Fibroblast of skin of right biceps (primary cell): ENCODE results near the gene SUSD4.

Experiments used
- DNase-seq: peaks from one replicate; pipeline ENCODE4 v3.0.0-alpha.2; 2013

SUSD4 gene

GRCh38 chr1:223328566-223328965 is 35.4 kb downstream of the SUSD4 start:
- DNase-seq, result no peak

GRCh38 chr1:223326776-223327175 is 37.2 kb downstream of the SUSD4 start:
- peak; percentile 58 for DNase-seq

GRCh38 chr1:223323491-223324484 is 40.2 kb downstream of the SUSD4 start:
- DNase-seq, result no peak

GRCh38 chr1:223322868-223323267 is 41.1 kb downstream of the SUSD4 start:
- DNase-seq, result no peak

- no peak for DNase-seq
Observed at GRCh38 chr1:223320959-223321358, 43.0 kb downstream of the SUSD4 start.

- no peak for DNase-seq
Observed at GRCh38 chr1:223319905-223320580, 43.9 kb downstream of the SUSD4 start.

- no peak for DNase-seq
Observed at GRCh38 chr1:223319398-223319797, 44.6 kb downstream of the SUSD4 start.

- no peak for DNase-seq
Observed at GRCh38 chr1:223316082-223316481, 47.9 kb downstream of the SUSD4 start.

- DNase-seq, result no peak
Observed at GRCh38 chr1:223315665-223316064, 48.3 kb downstream of the SUSD4 start.

GRCh38 chr1:223313415-223313754 is 50.6 kb downstream of the SUSD4 start:
- no peak for DNase-seq

GRCh38 chr1:223312705-223313414 is 51.1 kb downstream of the SUSD4 start:
- peak; percentile 4 for DNase-seq

GRCh38 chr1:223312273-223312672 is 51.7 kb downstream of the SUSD4 start:
- DNase-seq, result no peak

GRCh38 chr1:223311826-223312225 is 52.1 kb downstream of the SUSD4 start:
- no peak for DNase-seq

GRCh38 chr1:223308136-223308535 is 55.8 kb downstream of the SUSD4 start:
- no peak for DNase-seq

GRCh38 chr1:223307544-223307943 is 56.4 kb downstream of the SUSD4 start:
- no peak for DNase-seq

- peak; percentile 9 for DNase-seq
Observed at GRCh38 chr1:223304931-223305330, 59.0 kb downstream of the SUSD4 start.

GRCh38 chr1:223301371-223301770 is 62.6 kb downstream of the SUSD4 start:
- DNase-seq, result no peak

- DNase-seq, result peak; percentile 5
Observed at GRCh38 chr1:223299553-223299952, 64.4 kb downstream of the SUSD4 start.

GRCh38 chr1:223298701-223299100 is 65.3 kb downstream of the SUSD4 start:
- DNase-seq, result peak; percentile 27

- no peak for DNase-seq
Observed at GRCh38 chr1:223297800-223298199, 66.2 kb downstream of the SUSD4 start.

GRCh38 chr1:223291796-223292195 is 72.2 kb downstream of the SUSD4 start:
- no peak for DNase-seq

- DNase-seq, result no peak
Observed at GRCh38 chr1:223290397-223290796, 73.6 kb downstream of the SUSD4 start.

GRCh38 chr1:223289621-223290020 is 74.4 kb downstream of the SUSD4 start:
- no peak for DNase-seq

GRCh38 chr1:223288826-223289225 is 75.2 kb downstream of the SUSD4 start:
- DNase-seq, result no peak
